ENCODE measurements around the gene SUMO2.

The SUMO2 gene

DNA sequence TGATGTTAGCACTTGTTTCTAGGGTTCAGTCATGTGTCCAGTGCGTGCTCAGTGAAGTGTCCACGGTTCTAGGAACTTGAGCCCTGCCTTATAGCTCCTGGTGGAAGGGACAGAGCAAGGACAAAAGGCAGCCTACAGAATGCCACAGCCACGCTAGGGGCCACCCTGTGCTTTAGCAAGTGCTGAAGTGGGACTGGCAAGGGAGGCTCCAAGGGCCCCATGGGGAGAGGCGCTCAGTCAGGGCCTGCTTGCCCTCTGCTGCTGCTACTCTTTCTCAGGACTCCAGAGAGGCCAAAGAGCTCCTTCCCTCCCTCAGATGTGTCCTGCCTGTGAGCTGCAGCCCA is 58.0 kb downstream of the SUMO2 start:
- Histone ChIP-seq H3K4me1 (ENCODE audit: control insufficient read depth, low read length) (peaks cover 8% of the 10 kb centered on the region), H3K9me2 (replicated peaks; ENCODE audit: control insufficient read depth, low read length) (no peaks in the 10 kb centered on the region), H3K4me3 (ENCODE audit: low read length) (no peak overlapping the region), H3K79me2 (ENCODE audit: control insufficient read depth, low read length) (peaks cover 5% of the 10 kb centered on the region), H3K9me3 (ENCODE audit: control insufficient read depth, insufficient read depth, low read length) (no peaks in the 10 kb centered on the region), H3K4me2 (ENCODE audit: low read length) (no peak overlapping the region), H3K36me3 (ENCODE audit: control insufficient read depth, low read length) (peaks cover 12% of the 10 kb centered on the region), H3K27me3 (ENCODE audit: control insufficient read depth, low read length) (no peaks in the 10 kb centered on the region), H3K27ac (ENCODE audit: low read depth, low read length) (no peak overlapping the region), H4K20me1 (ENCODE audit: control insufficient read depth, insufficient read depth, low read depth, low read length) (no peaks in the 10 kb centered on the region), H3F3A (ENCODE audit: control insufficient read depth, insufficient read depth) (peaks cover 5% of the 10 kb centered on the region)
- TF ChIP-seq, protein P1, sequence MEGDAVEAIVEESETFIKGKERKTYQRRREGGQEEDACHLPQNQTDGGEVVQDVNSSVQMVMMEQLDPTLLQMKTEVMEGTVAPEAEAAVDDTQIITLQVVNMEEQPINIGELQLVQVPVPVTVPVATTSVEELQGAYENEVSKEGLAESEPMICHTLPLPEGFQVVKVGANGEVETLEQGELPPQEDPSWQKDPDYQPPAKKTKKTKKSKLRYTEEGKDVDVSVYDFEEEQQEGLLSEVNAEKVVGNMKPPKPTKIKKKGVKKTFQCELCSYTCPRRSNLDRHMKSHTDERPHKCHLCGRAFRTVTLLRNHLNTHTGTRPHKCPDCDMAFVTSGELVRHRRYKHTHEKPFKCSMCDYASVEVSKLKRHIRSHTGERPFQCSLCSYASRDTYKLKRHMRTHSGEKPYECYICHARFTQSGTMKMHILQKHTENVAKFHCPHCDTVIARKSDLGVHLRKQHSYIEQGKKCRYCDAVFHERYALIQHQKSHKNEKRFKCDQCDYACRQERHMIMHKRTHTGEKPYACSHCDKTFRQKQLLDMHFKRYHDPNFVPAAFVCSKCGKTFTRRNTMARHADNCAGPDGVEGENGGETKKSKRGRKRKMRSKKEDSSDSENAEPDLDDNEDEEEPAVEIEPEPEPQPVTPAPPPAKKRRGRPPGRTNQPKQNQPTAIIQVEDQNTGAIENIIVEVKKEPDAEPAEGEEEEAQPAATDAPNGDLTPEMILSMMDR (IDR thresholded peaks at IDR 0.05; ENCODE audit: low read depth, low read length, poor library complexity, severe bottlenecking) = no peak
- TF ChIP-seq EZH2phosphoT487 (IDR thresholded peaks at IDR 0.05; ENCODE audit: borderline replicate concordance, low read length) = no peak

DNA sequence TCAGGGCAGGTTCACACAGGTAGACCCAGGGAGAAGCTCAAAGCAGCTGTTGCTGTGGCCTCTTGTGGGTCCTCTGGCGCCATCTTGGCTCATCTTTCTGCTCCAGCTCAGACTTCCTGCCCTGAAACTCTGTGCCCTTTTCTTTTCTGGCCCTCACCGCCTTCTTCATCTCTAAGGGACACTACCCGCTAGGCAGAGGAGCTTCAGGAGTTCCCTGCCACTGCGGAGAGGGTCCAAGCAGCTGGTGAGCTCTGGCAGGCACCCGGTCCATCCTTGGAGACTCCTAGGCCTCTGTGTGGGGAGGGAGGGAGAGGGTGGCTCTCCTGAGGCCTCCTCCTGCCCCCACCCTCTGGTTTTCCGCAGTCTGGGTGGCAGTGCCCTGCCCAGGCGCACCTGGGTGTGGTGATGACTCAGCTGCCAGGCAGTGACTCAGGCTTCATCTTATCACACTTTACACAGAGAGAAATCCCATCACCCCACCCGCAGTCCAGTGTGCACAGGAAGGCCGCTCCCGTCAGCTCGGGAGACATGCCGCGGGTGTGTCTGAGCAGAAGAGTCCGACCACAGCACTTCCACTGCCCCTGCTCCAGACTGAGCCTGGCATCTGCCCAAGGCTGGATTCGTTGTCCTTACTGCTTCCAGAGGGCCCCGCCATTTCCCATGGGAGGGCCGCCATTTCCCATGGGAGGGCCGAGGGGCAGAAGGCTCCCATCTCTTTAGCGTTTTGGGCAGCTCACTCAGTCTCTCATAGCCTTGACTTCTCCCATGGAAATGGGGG is 58.5 kb downstream of the SUMO2 start:
- no peaks in the 10 kb centered on the region for H4K20me1 ChIP-seq (ENCODE audit: control insufficient read depth, insufficient read depth, low read depth, low read length)
- no peaks in the 10 kb centered on the region for H3K79me2 ChIP-seq (ENCODE audit: control insufficient read depth, low read length)
- H3K9me2 ChIP-seq (replicated peaks; ENCODE audit: control insufficient read depth, low read length) = no peaks in the 10 kb centered on the region
- TF ChIP-seq, protein P1 (IDR thresholded peaks at IDR 0.05; ENCODE audit: low read depth, low read length, poor library complexity, severe bottlenecking) = no peak
- no peak for TF ChIP-seq EZH2phosphoT487 (IDR thresholded peaks at IDR 0.05; ENCODE audit: borderline replicate concordance, low read length)
- H3K27ac ChIP-seq (ENCODE audit: low read depth, low read length) = no peak overlapping the region
- H3K36me3 ChIP-seq (ENCODE audit: control insufficient read depth, low read length) = peaks cover 6% of the 10 kb centered on the region
- no peak overlapping the region for H3K4me3 ChIP-seq (ENCODE audit: low read length)
- H3F3A ChIP-seq (ENCODE audit: control insufficient read depth, insufficient read depth) = peaks cover 5% of the 10 kb centered on the region
- H3K4me2 ChIP-seq (ENCODE audit: low read length) = no peak overlapping the region
- H3K27me3 ChIP-seq (ENCODE audit: control insufficient read depth, low read length) = no peaks in the 10 kb centered on the region
- H3K4me1 ChIP-seq (ENCODE audit: control insufficient read depth, low read length) = peaks cover 8% of the 10 kb centered on the region
- H3K9me3 ChIP-seq (ENCODE audit: control insufficient read depth, insufficient read depth, low read length) = no peaks in the 10 kb centered on the region

GRCh38 chr17:75118307-75118706 is 64.5 kb downstream of the SUMO2 start:
- H3K27ac ChIP-seq (ENCODE audit: low read depth, low read length) = no peak overlapping the region
- H3K4me2 ChIP-seq (ENCODE audit: low read length) = no peak overlapping the region
- 0 out of 2 replicates have a peak, but pooled peaks cover 3% of the 10 kb centered on the region for H3K36me3 ChIP-seq (ENCODE audit: control insufficient read depth, low read length)

More at GRCh38 chr17:75118307-75118706, 64.5 kb downstream of the SUMO2 start:
- Histone ChIP-seq H3K9me3 (ENCODE audit: control insufficient read depth, insufficient read depth, low read length) (no peaks in the 10 kb centered on the region), H3K4me3 (ENCODE audit: low read length) (no peak overlapping the region), H4K20me1 (ENCODE audit: control insufficient read depth, insufficient read depth, low read depth, low read length) (no peaks in the 10 kb centered on the region), H3K79me2 (ENCODE audit: control insufficient read depth, low read length) (peaks cover 7% of the 10 kb centered on the region), H3K4me1 (ENCODE audit: control insufficient read depth, low read length) (peaks cover 31% of the 10 kb centered on the region), H3K9me2 (replicated peaks; ENCODE audit: control insufficient read depth, low read length) (no peaks in the 10 kb centered on the region), H3F3A (ENCODE audit: control insufficient read depth, insufficient read depth) (no peaks in the 10 kb centered on the region), H3K27me3 (ENCODE audit: control insufficient read depth, low read length) (no peaks in the 10 kb centered on the region)
- no peak for TF ChIP-seq EZH2phosphoT487 (IDR thresholded peaks at IDR 0.05; ENCODE audit: borderline replicate concordance, low read length)
- TF ChIP-seq, protein P1 (IDR thresholded peaks at IDR 0.05; ENCODE audit: low read depth, low read length, poor library complexity, severe bottlenecking) = no peak

All from DOHH2 (cell line).